Epidermal melanocyte (primary cell): ENCODE results near the gene AGAP2.
"Not testable (repeated sequence)": the region's sequence is repeated elsewhere in the genome, so short reads cannot be mapped to it uniquely, and the experiment has no call there.

Experiments used
- DNase-seq: peaks from one replicate; pipeline ENCODE4 v3.0.0; 2011; ENCODE audit warnings: low spot score; ENCODE audit not compliant: insufficient read length

AGAP2 gene

GRCh38 chr12:57724003-57724935 lies 14.3 kb downstream of the AGAP2 start:
- DNase-seq = no peak

- no peak for DNase-seq
These were observed 14.9 kb downstream of the AGAP2 start for GRCh38 chr12:57723630-57723962.

GRCh38 chr12:57722716-57723629 lies 15.6 kb downstream of the AGAP2 start:
- DNase-seq = no peak

DNA sequence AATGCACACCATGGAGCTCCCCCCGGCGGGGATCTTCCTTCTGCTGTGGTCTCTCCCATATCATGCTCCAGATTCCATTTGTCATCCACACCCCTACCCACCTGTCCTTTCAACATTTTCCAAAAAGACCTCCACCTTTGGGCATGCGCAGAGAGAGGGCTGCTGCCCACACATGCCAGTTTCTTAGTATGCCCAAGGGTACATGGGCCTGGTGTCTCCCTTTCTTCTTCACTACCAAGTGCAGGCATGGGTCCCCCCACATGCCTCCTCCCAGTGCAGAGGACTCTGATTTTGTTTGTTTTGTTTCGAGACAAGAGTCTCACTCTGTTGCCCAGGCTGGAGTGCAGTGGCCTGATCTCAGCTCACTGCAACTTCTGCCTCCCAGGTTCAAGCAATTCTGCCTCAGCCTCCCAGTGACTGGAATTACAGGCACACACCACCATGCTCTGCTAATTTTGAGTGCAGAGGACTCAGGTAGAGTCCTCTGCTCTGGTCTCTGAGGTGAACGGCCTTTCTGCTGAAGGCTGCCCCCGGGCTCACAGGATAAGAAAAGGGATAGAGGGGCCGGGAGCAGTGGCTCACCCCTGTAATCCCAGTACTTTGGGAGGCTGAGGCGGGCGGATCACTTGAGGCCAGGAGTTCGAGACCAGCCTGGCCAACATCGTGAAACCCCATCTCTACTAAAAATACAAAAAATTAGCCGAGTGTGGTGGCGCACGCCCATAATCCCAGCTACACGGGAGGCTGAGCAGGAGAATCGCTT lies 16.5 kb downstream of the AGAP2 start:
- DNase-seq = not testable (repeated sequence)

DNA sequence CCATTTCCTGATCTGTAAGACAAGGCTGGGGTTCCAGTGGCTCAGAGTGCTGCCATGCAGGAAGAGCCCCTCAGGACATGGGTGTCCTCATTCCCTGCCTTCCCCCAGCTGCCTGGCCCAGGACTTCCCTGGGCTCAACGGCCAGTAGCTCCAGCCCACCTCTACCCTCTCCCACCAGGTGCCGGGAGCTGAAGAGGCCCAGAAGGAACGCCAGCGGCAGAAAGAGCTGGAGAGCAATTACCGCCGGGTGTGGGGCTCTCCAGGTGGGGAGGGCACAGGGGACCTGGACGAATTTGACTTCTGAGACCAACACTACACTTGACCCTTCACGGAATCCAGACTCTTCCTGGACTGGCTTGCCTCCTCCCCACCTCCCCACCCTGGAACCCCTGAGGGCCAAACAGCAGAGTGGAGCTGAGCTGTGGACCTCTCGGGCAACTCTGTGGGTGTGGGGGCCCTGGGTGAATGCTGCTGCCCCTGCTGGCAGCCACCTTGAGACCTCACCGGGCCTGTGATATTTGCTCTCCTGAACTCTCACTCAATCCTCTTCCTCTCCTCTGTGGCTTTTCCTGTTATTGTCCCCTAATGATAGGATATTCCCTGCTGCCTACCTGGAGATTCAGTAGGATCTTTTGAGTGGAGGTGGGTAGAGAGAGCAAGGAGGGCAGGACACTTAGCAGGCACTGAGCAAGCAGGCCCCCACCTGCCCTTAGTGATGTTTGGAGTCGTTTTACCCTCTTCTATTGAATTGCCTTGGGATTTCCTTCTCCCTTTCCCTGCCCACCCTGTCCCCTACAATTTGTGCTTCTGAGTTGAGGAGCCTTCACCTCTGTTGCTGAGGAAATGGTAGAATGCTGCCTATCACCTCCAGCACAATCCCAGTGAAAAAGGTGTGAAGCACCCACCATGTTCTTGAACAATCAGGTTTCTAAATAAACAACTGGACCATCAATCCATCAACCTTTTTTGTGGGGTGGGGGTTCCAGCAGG lies 17.6 kb downstream of the AGAP2 start:
- DNase-seq = no peak

DNA sequence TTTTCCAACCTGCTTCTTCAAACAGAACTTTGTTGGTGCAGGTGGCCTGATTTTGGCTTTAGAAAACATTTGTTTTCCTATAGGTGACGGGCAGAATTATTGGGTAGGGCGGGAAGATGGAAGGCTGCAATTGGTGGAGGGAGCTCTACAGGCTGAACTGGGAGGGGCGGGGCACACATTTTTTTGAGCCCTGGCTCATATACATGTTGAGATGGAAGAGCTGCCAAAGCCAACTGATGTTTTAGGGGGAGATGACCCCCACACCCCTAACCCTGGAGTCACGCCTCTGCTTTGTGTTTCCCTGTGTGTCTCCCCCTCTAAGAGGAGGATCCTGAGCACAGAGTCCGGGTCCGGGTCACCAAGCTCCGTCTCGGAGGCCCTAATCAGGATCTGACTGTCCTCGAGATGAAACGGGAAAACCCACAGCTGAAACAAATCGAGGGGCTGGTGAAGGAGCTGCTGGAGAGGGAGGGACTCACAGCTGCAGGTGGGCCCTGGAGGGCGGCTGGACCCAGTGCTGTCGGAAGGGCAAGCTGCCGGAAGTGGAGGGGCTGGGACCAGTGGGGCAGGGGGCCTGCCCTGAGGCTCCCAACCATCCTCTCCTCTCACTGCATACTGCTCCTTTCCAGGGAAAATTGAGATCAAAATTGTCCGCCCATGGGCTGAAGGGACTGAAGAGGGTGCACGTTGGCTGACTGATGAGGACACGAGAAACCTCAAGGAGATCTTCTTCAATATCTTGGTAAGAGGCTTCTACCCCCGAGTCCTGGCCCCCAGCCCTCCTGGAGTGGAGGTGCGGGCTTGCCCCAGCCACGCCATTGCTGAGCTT lies 18.6 kb downstream of the AGAP2 start:
- no peak for DNase-seq

- no peak for DNase-seq
These were observed 19.7 kb downstream of the AGAP2 start for GRCh38 chr12:57718641-57719528.

GRCh38 chr12:57717846-57718640 lies 20.5 kb downstream of the AGAP2 start:
- no peak for DNase-seq

DNA sequence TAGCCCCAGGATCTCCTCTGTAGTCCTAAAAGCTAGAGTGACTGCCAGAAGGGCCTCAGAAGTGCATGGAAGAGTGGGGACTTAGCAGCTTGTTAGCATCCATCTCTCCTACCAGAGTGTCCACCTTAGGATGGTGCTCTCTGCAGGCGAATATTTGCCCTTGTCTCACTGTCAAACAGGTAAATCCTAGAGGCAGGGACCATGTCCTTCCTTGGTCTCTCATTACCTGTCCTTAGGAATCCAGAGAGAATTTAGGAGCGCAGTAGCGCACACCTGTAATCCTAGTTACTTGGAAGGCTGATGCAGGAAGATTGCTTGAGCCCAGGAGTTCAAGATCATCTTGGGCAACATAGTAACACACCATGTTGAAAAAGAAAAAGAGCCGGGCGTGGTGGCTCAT lies 21.4 kb downstream of the AGAP2 start:
- no peak for DNase-seq

DNA sequence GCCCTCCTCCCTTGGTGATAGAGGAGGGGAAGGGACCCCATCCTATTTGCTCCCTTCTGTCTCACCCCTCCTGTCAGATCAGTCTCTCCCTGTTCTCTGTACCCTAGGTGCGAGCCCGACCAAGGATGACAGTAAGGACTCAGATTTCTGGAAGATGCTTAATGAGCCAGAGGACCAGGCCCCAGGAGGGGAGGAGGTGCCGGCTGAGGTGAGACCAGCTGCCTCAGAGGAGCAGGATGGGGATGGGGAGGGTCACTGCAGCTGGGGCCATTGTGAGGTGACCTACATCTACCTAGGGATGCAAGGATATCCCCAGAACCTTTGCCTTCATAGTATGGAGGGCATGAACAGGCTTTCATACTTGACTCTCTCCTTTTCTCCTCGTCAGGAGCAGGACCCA lies 22.2 kb downstream of the AGAP2 start:
- DNase-seq = no peak

DNA sequence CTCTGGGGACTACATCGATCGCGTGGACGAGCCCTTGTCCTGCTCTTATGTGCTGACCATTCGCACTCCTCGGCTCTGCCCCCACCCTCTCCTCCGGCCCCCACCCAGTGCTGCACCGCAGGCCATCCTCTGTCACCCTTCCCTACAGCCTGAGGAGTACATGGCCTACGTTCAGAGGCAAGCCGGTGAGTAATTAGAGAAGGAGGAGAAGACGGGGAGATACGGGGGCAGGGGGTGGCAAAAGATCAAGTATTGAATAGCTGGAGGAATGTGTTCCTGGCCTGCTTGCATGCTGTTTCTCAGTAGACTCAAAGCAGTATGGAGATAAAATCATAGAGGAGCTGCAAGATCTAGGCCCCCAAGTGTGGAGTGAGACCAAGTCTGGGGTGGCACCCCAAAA lies 22.8 kb downstream of the AGAP2 start:
- no peak for DNase-seq

DNA sequence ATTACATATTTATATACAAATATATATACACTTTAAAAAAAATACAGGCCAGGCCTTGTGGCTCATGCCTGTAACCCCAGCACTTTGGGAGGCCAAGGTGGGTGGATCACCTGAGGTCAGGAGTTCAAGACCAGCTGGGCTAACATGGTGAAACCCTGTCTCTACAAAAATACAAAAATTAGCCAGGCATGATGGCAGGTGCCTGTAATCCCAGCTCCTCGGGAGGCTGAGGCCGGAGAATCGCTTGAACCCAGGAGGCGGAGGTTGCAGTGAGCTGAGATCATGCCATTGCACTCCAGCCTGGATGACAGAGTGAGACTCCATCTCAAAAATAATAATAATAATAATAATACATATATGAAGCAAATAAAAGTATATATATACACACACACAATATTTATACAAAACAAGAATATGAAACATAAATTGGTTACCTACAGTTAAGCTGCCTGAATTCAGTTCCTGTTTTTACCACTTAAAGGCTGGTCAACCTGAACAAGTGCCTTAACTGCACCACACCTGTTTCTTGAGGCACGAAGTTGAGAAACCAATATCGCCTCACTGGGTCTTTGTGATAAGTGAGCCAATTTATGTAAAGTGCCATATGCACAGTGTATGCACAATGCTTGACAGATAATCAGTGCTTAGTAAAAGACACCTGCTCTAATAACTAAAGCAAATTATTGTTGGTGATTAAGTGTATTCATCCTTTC lies 23.4 kb downstream of the AGAP2 start:
- DNase-seq = not testable (repeated sequence)

GRCh38 chr12:57713209-57713608 lies 25.3 kb downstream of the AGAP2 start:
- DNase-seq = no peak

DNA sequence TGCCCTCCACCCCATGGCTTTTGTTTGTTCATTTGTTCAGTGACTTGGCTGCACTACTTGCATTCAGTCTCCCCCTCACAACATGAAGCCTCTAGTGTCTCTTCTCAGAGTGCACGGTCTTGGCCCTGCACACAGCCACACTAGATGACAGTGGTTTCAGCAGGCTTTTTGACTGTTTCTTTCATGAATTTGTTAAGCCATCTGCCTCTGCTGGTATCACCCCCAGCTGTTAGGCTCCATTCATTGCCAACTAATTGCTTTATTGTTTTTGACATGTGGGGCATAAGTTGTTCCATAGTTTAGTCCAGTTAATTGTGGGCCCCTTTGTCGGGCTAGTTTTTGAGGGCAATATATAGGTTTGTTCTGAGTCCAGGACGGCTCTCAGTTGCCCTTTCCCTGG lies 25.8 kb downstream of the AGAP2 start:
- no peak for DNase-seq

- DNase-seq = no peak
These were observed 30.2 kb downstream of the AGAP2 start for GRCh38 chr12:57708296-57708695.

GRCh38 chr12:57707250-57707649 lies 31.3 kb downstream of the AGAP2 start:
- DNase-seq = no peak

- no peak for DNase-seq
These were observed 38.2 kb downstream of the AGAP2 start for GRCh38 chr12:57700317-57700716.
